GM18508 (cell line): ENCODE measurements around the gene HIGD1C.

ENCODE experiments used
- ATAC-seq: cut with Tn5 transposase; IDR thresholded peaks from one replicate; pipeline ENCODE4 v1.9.1; 2021; ENCODE audit warnings: moderate number of reproducible peaks; ENCODE audit not compliant: insufficient read depth, unreplicated experiment

The HIGD1C gene

GRCh38 chr12:50981319-50982239 lies 29.2 kb downstream of the HIGD1C start:
- no peak for ATAC-seq

GRCh38 chr12:50984586-50985298 lies 32.4 kb downstream of the HIGD1C start:
- ATAC-seq = no peak

GRCh38 chr12:50985322-50985721 lies 33.0 kb downstream of the HIGD1C start:
- no peak for ATAC-seq

- no peak for ATAC-seq
Measured at GRCh38 chr12:50986966-50987737, 34.8 kb downstream of the HIGD1C start.

- no peak for ATAC-seq
Measured at GRCh38 chr12:50988051-50988450, 35.7 kb downstream of the HIGD1C start.

GRCh38 chr12:50988871-50989270 lies 36.5 kb downstream of the HIGD1C start:
- ATAC-seq = no peak

GRCh38 chr12:50990147-50990727 lies 37.9 kb downstream of the HIGD1C start:
- no peak for ATAC-seq

- ATAC-seq = no peak
Measured at GRCh38 chr12:50990791-50991190, 38.4 kb downstream of the HIGD1C start.

GRCh38 chr12:50991291-50991690 lies 38.9 kb downstream of the HIGD1C start:
- no peak for ATAC-seq

GRCh38 chr12:50992819-50993218 lies 40.5 kb downstream of the HIGD1C start:
- ATAC-seq = no peak

- ATAC-seq = no peak
Measured at GRCh38 chr12:50999093-50999492, 46.7 kb downstream of the HIGD1C start.

- no peak for ATAC-seq
Measured at GRCh38 chr12:51000245-51000644, 47.9 kb downstream of the HIGD1C start.

GRCh38 chr12:51001799-51002198 lies 49.5 kb downstream of the HIGD1C start:
- no peak for ATAC-seq

- no peak for ATAC-seq
Measured at GRCh38 chr12:51004504-51004903, 52.2 kb downstream of the HIGD1C start.

GRCh38 chr12:51005030-51005429 lies 52.7 kb downstream of the HIGD1C start:
- ATAC-seq = no peak

GRCh38 chr12:51005671-51006070 lies 53.3 kb downstream of the HIGD1C start:
- ATAC-seq = no peak

GRCh38 chr12:51008329-51009055 lies 56.1 kb downstream of the HIGD1C start:
- ATAC-seq = no peak

GRCh38 chr12:51009056-51009440 lies 56.7 kb downstream of the HIGD1C start:
- ATAC-seq = no peak

GRCh38 chr12:51011955-51012354 lies 59.6 kb downstream of the HIGD1C start:
- ATAC-seq = no peak
